HFF-Myc (cell line): Measurements from ENCODE around the gene MSANTD2.

Experiments used
- DNase-seq: peaks from one replicate; pipeline ENCODE4 v3.0.0-alpha.2; 2011; ENCODE audit warnings: low read depth; ENCODE audit errors: extremely low read depth
- H3K4me3 ChIP-seq: replicated peaks from 2 replicates; pipeline ENCODE4 v1.5.1; 2011; ENCODE audit warnings: low read depth, mild to moderate bottlenecking, control low read depth, low read length
- TF ChIP-seq, protein P1 (sequence below): IDR thresholded peaks from 2 replicates; pipeline ENCODE4 v1.5.1; 2012; ENCODE audit warnings: mild to moderate bottlenecking, low read depth, low read length, control low read depth; ENCODE audit errors: missing control alignments

Gene MSANTD2

DNA sequence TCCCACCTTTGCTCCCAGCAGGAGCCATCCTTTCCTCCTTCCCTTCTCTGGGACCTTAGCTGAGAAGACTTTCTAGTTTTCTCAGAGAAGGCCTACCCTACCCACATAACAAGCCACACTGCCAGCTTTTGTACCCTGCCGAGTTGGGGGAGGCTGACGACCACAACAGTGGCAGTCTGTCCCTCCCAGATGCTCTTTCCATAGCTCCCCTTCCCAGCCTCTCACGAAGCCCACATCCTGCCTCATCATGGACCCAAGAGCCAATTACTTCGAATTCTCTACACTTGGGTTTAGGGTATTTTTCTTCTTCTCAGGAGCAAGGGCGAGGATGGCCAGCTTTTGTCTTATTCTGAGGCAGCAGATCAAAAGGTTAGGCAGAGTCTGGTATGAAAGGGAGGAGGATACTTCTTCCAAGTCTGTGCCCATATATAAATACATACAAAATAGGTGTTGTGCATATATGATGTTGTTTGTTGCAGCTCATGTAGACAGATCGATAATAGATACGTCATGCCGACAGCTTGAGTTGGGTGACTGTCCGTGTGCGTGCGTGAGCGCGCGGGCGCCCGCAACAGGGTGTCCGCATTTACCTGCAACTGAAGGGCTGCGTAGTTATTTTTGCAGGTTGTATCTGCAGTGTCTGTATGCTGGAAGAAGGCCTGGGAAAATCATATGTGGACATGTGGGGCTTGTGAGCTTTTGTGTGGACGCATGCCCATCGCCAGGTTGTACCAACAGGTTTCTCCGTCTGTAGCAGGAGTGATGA, 61.3 kb downstream of the MSANTD2 start:
- H3K4me3 ChIP-seq: peak overlapping the region; percentile 52
- no peak for DNase-seq
- TF ChIP-seq, protein P1, sequence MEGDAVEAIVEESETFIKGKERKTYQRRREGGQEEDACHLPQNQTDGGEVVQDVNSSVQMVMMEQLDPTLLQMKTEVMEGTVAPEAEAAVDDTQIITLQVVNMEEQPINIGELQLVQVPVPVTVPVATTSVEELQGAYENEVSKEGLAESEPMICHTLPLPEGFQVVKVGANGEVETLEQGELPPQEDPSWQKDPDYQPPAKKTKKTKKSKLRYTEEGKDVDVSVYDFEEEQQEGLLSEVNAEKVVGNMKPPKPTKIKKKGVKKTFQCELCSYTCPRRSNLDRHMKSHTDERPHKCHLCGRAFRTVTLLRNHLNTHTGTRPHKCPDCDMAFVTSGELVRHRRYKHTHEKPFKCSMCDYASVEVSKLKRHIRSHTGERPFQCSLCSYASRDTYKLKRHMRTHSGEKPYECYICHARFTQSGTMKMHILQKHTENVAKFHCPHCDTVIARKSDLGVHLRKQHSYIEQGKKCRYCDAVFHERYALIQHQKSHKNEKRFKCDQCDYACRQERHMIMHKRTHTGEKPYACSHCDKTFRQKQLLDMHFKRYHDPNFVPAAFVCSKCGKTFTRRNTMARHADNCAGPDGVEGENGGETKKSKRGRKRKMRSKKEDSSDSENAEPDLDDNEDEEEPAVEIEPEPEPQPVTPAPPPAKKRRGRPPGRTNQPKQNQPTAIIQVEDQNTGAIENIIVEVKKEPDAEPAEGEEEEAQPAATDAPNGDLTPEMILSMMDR: no peak

DNA sequence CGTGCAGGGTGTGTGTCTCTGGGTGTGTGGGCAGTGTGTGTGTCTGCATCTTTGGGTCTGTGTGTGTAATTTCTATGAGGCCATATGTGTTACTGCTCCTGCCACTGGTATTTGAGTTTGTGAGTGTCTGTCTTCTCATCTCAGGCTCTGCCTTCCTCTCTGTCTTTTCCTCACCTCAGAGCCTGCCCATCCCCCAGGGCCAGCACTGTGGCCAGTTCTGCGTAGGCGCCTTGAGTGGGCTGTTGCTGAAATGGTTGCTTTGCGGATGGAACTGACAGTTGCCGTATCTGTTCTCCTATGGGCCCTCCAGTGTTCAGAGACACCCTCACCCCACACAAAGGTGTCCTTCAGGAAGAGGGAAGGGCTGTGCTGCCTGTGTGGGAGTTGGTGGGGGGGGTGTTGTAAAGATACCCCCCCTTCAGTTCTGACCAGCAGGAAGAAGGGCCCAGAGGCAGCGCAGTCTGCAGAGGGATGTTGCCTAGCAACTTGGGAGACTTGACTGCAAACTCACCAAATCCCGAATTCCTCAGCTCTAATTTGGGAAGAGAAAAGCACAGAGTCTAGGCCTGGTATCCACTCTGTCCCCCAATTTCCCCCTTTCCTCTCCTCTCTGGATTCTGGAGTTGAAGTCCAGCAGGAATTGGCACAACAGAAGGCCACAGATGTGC, 62.4 kb downstream of the MSANTD2 start:
- TF ChIP-seq, protein P1: no peak
- H3K4me3 ChIP-seq: no peak overlapping the region
- DNase-seq: no peak

DNA sequence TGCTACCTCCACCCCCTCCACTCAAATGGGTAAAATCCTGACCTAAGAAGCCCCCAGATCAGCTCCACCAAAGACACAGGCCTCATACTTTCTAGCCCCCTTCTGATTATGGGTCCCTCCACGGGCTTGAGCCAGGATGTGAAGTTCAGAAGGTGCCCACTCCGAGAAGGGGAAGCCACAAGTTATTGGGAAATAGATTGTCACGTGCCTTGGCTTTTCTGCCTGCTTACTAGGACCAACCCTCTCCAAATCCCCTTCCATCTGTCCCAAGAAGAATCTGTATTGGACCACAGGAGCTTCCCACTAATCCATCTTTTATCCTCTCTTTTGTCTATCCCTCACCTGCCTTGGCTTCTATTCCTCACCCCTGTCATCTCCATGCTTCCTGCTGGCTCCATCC, 63.5 kb downstream of the MSANTD2 start:
- H3K4me3 ChIP-seq: no peak overlapping the region
- TF ChIP-seq, protein P1: no peak
- no peak for DNase-seq

DNA sequence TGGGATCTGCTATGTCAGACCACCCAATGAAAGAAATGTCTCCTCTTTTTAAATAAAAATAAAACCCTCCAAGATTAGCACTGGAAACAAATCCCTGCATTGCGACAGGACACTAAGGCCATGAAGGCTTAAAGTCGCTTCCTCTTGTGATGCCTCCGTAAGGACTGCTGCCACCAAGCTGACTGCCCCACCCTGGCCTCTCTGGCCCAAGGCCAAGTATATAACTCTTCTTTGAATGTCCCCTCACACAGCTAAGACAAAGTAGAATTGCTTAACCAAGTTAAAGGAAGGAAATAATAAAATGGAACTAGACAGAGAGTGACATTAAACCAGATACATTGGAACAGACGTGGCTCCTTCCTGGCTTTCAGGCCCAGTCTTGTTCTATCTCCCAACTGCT, 68.0 kb downstream of the MSANTD2 start:
- no peak for DNase-seq
- H3K4me3 ChIP-seq: no peak overlapping the region
- TF ChIP-seq, protein P1: no peak

DNA sequence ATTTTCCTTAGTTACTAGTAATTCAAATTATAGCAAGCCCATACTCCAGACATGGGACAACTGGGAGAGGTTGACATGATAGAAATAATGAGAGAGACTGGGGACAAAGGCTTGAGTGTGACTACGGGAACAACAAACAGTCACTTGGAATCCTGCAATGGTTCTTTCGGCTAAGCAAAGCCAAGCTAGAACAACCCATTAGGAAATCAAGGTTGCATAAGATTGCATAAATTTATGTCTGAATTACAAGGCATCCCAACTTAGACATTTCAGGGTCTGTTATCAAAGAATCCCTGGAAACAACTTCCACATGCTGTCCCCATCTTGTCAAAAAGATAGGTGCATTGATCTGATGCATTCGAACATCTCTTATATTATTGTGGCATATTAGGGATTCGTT, 70.6 kb downstream of the MSANTD2 start:
- TF ChIP-seq, protein P1: no peak
- H3K4me3 ChIP-seq: no peak overlapping the region
- DNase-seq: no peak

DNA sequence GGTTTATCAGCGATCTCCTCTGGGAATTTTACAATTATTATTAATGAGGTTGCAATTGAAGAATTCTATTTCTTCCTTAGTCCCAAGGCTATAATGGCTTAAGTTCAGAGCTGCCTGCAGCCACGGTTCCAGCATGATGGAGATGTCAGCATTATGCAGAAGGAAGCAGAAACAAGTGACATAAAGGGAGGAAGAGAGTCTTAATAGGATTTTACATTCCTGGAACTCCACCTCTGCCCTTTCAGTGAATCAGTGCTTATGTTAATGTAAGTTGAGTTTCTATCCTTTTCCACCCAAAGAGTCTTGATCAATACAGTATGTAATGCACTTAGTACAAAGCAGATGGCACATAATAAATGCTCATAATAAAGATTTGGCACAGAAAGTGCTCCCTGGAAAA, 72.1 kb downstream of the MSANTD2 start:
- TF ChIP-seq, protein P1: no peak
- DNase-seq: no peak
- H3K4me3 ChIP-seq: no peak overlapping the region

DNA sequence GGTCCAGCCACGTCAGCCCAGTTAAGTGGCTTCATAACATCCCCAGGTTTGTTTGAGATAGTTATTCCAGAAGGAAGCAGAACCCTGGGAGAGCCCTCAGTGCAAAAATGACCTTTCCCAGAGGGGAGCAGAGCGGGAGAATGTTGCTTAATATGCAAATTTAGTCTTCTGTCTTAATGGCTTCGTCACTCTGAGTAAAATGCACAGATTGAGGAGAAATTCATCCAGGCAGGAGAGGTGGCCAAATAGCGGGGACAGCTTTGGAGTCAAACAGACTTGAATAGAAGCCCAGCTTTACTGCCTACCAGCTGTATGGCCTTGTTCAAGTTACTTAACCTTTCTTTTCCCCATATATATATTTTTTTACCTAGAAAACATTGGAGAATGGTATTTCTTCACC, 72.7 kb downstream of the MSANTD2 start:
- TF ChIP-seq, protein P1: no peak
- no peak for DNase-seq
- no peak overlapping the region for H3K4me3 ChIP-seq
